Nephron progenitor cell (in vitro differentiated cells): ENCODE data around the gene EXOC6B.
A peak's percentile ranks its signal among the peaks of the same experiment; 100 is the strongest.

Experiments used
- DNase-seq: peaks from one replicate; pipeline ENCODE4 v3.0.0; 2021
- H3K27ac Mint-ChIP-seq: 2 replicates; pipeline ENCODE4 v1.8.0; 2021; ENCODE audit warnings: mild to moderate bottlenecking, moderate library complexity, mixed read lengths
- H3K27me3 Mint-ChIP-seq: 2 replicates; pipeline ENCODE4 v1.8.0; 2021; ENCODE audit warnings: mild to moderate bottlenecking, low read depth, mixed read lengths; ENCODE audit not compliant: poor library complexity
- H3K36me3 Mint-ChIP-seq: 2 replicates; pipeline ENCODE4 v1.8.0; 2021; ENCODE audit warnings: low read depth, mixed read lengths
- H3K4me1 Mint-ChIP-seq: 2 replicates; pipeline ENCODE4 v1.8.0; 2021; ENCODE audit warnings: mixed read lengths
- H3K4me3 Mint-ChIP-seq: 2 replicates; pipeline ENCODE4 v1.8.0; 2021; ENCODE audit warnings: mild to moderate bottlenecking, moderate library complexity, mixed read lengths
- H3K9me3 Mint-ChIP-seq: 2 replicates; pipeline ENCODE4 v1.8.0; 2021; ENCODE audit warnings: mild to moderate bottlenecking, moderate library complexity, mixed read lengths
- CTCF ChIP-seq: fragments of 200-600 bp; sonication (generic); IDR thresholded peaks from 2 replicates; pipeline ENCODE4 v1.5.0; 2021; ENCODE audit warnings: antibody characterized with exemption

The EXOC6B gene

GRCh38 chr2:72762276-72762675, 63.6 kb downstream of the EXOC6B start:
- peaks cover 5% of the 10 kb centered on the region for H3K4me1 Mint-ChIP-seq
- peaks cover 49% of the 10 kb centered on the region for H3K9me3 Mint-ChIP-seq
- no peak for TF ChIP-seq CTCF
- no peak overlapping the region for H3K27ac Mint-ChIP-seq
- H3K4me3 Mint-ChIP-seq, result no peak overlapping the region
- H3K27me3 Mint-ChIP-seq, result peaks cover 3% of the 10 kb centered on the region
- peaks cover 51% of the 10 kb centered on the region for H3K36me3 Mint-ChIP-seq
- no peak for DNase-seq

- H3K27ac Mint-ChIP-seq, result no peak overlapping the region
- peaks cover 48% of the 10 kb centered on the region for H3K36me3 Mint-ChIP-seq
- peaks cover 4% of the 10 kb centered on the region for H3K27me3 Mint-ChIP-seq
Observed at GRCh38 chr2:72759755-72760154, 66.1 kb downstream of the EXOC6B start.

DNA sequence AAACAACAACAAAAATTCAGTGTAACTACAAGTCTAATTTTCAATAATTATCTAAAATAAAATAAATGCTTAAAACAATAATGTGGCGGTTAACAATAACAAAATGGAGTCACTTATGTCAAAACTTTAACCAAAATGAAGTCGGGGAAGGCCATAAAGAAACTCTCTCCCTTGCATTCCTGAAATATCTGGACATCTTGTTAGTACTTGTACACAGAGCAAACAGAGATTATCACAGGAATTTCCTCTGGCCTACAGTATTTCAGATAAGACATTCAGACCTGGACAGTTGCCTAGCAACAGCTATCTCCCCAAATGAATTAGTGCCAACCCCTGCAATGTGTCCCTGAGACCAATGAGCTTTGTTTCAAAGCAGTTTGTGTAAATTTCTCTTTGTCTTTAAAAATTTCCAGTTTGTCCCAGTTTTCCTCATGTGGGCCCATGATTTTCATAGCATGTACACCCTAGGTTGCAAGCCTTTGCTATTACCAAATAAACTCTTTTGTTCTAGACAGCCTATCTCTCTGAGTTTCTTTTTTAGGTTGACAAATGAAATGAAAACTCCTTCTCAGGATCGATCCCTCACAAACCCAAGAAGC, 68.6 kb downstream of the EXOC6B start:
- DNase-seq, result peak; percentile 5
- peaks cover 23% of the 10 kb centered on the region for H3K9me3 Mint-ChIP-seq

More at GRCh38 chr2:72759755-72760154, 66.1 kb downstream of the EXOC6B start:
- H3K4me1 Mint-ChIP-seq, result peaks cover 15% of the 10 kb centered on the region
- TF ChIP-seq CTCF, result no peak
- DNase-seq, result no peak
- peaks cover 47% of the 10 kb centered on the region for H3K9me3 Mint-ChIP-seq
- H3K4me3 Mint-ChIP-seq, result no peak overlapping the region

GRCh38 chr2:72755647-72756423, 70.0 kb downstream of the EXOC6B start:
- peaks cover 15% of the 10 kb centered on the region for H3K4me1 Mint-ChIP-seq
- H3K27ac Mint-ChIP-seq, result no peak overlapping the region
- H3K9me3 Mint-ChIP-seq, result peaks cover 9% of the 10 kb centered on the region
- no peak for TF ChIP-seq CTCF
- peaks cover 15% of the 10 kb centered on the region for H3K36me3 Mint-ChIP-seq
- no peak for DNase-seq
- H3K27me3 Mint-ChIP-seq, result peaks cover 4% of the 10 kb centered on the region
- no peak overlapping the region for H3K4me3 Mint-ChIP-seq

More for the DNA sequence above, 68.6 kb downstream of the EXOC6B start:
- H3K4me1 Mint-ChIP-seq, result peaks cover 15% of the 10 kb centered on the region
- no peak overlapping the region for H3K27ac Mint-ChIP-seq
- no peak overlapping the region for H3K4me3 Mint-ChIP-seq
- peaks cover 4% of the 10 kb centered on the region for H3K27me3 Mint-ChIP-seq
- H3K36me3 Mint-ChIP-seq, result peaks cover 27% of the 10 kb centered on the region
- TF ChIP-seq CTCF, result no peak

DNA sequence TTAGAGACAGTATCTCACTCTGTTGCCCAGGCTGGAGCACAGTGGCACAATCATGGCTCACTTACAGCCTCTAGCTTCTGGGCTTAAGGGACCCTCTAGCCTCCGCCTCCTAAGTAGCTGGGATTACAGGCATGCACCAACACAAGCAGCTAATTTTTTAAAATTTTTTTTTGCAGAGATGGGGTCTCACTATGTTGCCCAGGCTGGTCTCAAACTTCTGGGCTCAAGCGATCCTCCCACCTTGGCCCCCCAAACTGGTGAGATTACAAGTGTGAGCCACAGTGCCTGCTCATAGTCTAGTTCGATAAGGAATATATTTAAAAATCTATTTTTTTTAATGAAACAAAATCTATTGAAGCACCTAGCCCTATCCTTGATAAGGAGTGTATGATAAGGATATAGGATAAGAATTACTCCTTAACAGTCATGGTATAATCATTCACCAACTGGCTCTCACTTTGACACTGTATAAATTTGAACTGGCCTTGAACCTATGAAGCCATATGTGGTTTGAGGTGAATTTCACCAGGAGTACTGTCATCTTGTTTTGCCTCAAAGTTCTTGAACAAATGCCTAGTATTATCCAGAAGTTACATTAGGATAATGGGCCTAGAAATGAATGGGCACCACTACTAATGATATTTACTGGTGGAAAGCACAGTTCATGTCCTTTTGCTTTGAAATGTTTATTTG, 71.1 kb downstream of the EXOC6B start:
- H3K4me3 Mint-ChIP-seq, result no peak overlapping the region
- H3K27ac Mint-ChIP-seq, result no peak overlapping the region
- peaks cover 4% of the 10 kb centered on the region for H3K27me3 Mint-ChIP-seq
- no peak for TF ChIP-seq CTCF
- no peak for DNase-seq
- peaks cover 15% of the 10 kb centered on the region for H3K4me1 Mint-ChIP-seq
- H3K36me3 Mint-ChIP-seq, result peaks cover 5% of the 10 kb centered on the region
- no peaks in the 10 kb centered on the region for H3K9me3 Mint-ChIP-seq
